ENCODE measurements around the gene ZNRF3.
"Not testable (repeated sequence)": the region's sequence is repeated elsewhere in the genome, so short reads cannot be mapped to it uniquely, and the experiment has no call there.

Gene ZNRF3

GRCh38 chr22:28882878-28883656 lies at the start of gene ZNRF3:
Gene ZNRF3 (plus strand): TSS chr22:28883572. CDS start chr22:28883767, 195 bp downstream.
- no peak for FAIRE-seq

GRCh38 chr22:28835630-28836189 lies 47.7 kb upstream of the ZNRF3 start:
- FAIRE-seq = no peak

- no peak for FAIRE-seq
Measured at GRCh38 chr22:28837640-28838039, 45.7 kb upstream of the ZNRF3 start.

- no peak for FAIRE-seq
Measured at GRCh38 chr22:28838971-28839370, 44.4 kb upstream of the ZNRF3 start.

GRCh38 chr22:28841111-28841510 lies 42.3 kb upstream of the ZNRF3 start:
- FAIRE-seq = no peak

- FAIRE-seq = no peak
Measured at GRCh38 chr22:28843633-28844032, 39.7 kb upstream of the ZNRF3 start.

GRCh38 chr22:28844277-28844676 lies 39.1 kb upstream of the ZNRF3 start:
- FAIRE-seq = not testable (repeated sequence)

- no peak for FAIRE-seq
Measured at GRCh38 chr22:28846994-28847393, 36.4 kb upstream of the ZNRF3 start.

GRCh38 chr22:28855355-28856094 lies 27.8 kb upstream of the ZNRF3 start:
- no peak for FAIRE-seq

- FAIRE-seq = no peak
Measured at GRCh38 chr22:28856095-28856455, 27.3 kb upstream of the ZNRF3 start.

GRCh38 chr22:28857288-28857687 lies 26.1 kb upstream of the ZNRF3 start:
- no peak for FAIRE-seq

- FAIRE-seq = no peak
Measured at GRCh38 chr22:28864878-28865596, 18.3 kb upstream of the ZNRF3 start.

- FAIRE-seq = no peak
Measured at GRCh38 chr22:28867191-28867590, 16.2 kb upstream of the ZNRF3 start.

- FAIRE-seq = not testable (repeated sequence)
Measured at GRCh38 chr22:28868389-28868788, 15.0 kb upstream of the ZNRF3 start.

GRCh38 chr22:28869736-28870135 lies 13.6 kb upstream of the ZNRF3 start:
- no peak for FAIRE-seq

GRCh38 chr22:28873183-28873963 lies 10.0 kb upstream of the ZNRF3 start:
- FAIRE-seq = no peak

GRCh38 chr22:28874061-28874460 lies 9.3 kb upstream of the ZNRF3 start:
- no peak for FAIRE-seq

GRCh38 chr22:28874811-28875320 lies 8.5 kb upstream of the ZNRF3 start:
- no peak for FAIRE-seq

- FAIRE-seq = no peak
Measured at GRCh38 chr22:28882545-28882877, 861 bp upstream of the ZNRF3 start.

- FAIRE-seq = no peak
Measured at GRCh38 chr22:28883657-28883916, 215 bp downstream of the ZNRF3 start.

- no peak for FAIRE-seq
Measured at GRCh38 chr22:28883917-28884746, 760 bp downstream of the ZNRF3 start.

Measured in TTC549 (cell line).